Tongue (tissue), 2 donors: Measurements from ENCODE around the gene ABCB11. TPM values are rescaled to one million over a fixed set of nuclear protein-coding genes. Genes with fewer than 3 reads are reported as not detected.
A peak's percentile ranks its signal among the peaks of the same experiment; 100 is the strongest.
"Not testable (repeated sequence)": the region's sequence is repeated elsewhere in the genome, so short reads cannot be mapped to it uniquely, and the experiment has no call there.

Experiments
- DNase-seq: peaks from one replicate; pipeline ENCODE4 v3.0.0-alpha.2; 2015
- total RNA-seq: library from RNA; depleted of rRNA; stranded (reverse); fragments of >200 nt; gene quantifications from one replicate; pipeline ENCODE4 v1.2.3, GENCODE V29; 2014

The ABCB11 gene
- total RNA-seq, 1 donor from 2014 or later = not detected

- no peak for DNase-seq
Measured at GRCh38 chr2:168971261-168971660, 59.9 kb downstream of the ABCB11 start.

- DNase-seq = no peak
Measured at GRCh38 chr2:168970711-168971233, 60.4 kb downstream of the ABCB11 start.

DNA sequence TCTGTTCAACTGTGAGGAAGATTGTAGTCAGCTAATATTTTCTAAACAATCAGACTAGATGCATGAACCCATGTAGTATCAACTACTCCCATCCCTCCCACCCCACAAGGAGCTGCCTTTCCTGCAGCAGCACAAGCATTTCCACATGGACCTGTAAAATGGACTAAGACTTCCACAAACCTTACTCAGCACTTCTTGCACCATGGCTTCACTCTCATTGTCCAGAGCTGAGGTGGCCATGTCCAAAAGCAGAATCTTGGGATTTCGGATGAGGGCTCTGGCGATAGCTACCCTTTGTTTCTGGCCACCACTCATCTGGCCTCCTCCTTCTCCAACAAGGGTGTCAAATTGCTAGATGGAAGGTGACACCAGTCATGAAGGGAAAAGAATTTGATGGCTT, 61.3 kb downstream of the ABCB11 start:
- DNase-seq = no peak

- DNase-seq = no peak
Measured at GRCh38 chr2:168968342-168968741, 62.8 kb downstream of the ABCB11 start.

DNA sequence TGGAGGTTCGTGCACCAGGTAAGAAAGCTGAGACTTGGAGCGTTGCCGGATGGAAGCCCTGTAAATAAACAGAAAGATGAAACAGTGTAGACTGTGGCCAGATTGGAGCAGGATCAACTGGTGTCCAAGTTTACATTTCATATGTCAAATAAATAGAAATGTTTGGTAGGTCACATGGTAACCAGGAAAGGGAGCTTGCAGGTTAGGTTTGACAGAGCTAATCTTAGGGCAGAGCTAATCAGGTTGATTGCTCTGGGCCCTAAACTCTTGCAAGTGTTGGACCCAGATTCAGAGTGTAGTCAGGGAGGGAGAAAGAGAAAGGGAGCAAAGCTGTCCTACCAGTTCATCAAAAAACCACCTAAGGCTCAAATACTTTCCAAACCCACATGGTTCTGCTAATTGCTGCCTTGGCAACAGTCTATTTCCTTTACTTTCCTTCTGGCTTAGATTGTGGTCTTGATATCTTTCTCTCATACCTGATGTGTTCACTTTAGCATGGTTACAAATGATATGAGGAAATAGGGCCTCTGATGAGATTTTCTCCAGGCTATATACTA, 66.8 kb downstream of the ABCB11 start:
- no peak for DNase-seq

- DNase-seq = no peak
Measured at GRCh38 chr2:168962636-168963035, 68.5 kb downstream of the ABCB11 start.

- peak; percentile 76 for DNase-seq
Measured at GRCh38 chr2:168961450-168962229, 69.5 kb downstream of the ABCB11 start.

DNA sequence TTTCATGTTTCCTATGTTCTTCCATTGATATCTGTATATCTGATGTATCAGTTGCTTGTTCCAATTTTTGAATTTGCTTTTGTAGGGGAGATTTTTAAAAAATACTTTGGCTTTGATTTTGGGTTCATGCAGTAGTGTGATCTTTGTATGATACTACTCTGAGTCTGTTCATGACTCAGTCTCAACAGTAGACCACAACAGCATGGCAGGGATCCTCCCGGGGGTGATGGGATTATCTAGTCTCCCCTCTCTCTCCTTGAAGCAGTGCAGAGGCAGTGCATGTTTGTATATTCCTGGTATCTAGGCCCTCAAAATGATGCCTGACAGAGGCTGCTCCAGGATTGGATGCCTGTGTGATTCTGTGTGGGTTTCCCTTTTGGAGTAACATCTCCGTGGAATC, 74.7 kb downstream of the ABCB11 start:
- no peak for DNase-seq

GRCh38 chr2:168955321-168955720, 75.8 kb downstream of the ABCB11 start:
- DNase-seq = no peak

GRCh38 chr2:168954256-168954655, 76.9 kb downstream of the ABCB11 start:
- DNase-seq = no peak

- no peak for DNase-seq
Measured at GRCh38 chr2:168952424-168952823, 78.7 kb downstream of the ABCB11 start.

DNA sequence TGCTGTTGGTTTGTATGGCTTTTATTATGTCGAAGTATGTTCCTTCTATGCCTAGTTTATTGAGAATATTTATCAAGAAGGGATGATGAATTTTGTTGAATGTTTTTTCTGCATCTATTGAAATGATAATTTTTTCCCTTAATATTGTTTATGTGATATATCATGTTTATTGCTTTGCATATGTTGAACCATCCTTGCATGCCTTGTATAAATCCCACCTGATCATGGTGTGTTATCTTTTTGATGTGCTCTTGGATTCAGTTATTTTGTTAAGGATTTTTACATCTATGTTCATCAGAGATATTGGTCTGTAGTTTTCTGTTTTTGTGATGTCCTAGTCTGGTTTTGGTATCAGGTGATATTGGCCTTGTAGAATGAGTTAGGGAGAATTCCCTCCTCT, 79.3 kb downstream of the ABCB11 start:
- no peak for DNase-seq

DNA sequence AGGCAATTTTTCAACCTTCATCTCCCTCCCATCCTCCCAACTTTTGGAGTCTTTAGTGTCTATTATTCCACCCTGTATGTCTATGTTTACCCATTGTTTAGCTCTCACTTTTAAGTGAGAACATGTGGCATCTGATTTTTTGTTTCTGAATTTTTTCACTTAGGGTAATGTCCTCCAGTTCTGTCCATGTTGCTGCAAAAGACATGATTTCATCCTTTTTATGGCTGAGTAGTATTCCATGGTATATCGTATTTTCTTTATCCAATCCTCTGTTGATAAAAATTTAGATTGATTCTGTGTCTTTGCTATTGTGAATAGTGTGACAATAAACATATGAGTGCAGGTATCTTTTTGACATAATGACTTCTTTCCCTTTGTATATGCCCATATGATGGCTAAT, 81.8 kb downstream of the ABCB11 start:
- no peak for DNase-seq

GRCh38 chr2:168948621-168949212, 82.4 kb downstream of the ABCB11 start:
- peak; percentile 5 for DNase-seq

DNA sequence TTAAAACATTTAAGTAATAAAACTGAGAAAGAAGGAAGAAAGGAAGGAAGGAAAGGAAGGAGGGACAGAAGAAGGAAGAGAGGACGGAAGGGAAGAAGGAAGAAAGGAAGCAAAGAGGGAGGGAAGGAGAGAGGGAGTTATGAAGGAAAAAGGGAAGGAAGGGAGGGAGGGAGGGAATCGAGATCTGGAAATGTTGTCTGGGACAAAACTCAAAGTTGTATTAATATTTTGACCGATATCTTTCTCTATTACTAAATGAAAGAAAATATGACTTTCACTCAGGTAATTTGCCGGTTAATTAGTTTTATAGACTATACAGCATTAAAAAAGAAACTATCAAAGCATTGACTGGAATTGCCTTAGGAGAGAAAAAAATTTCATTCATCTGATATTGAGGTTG, 85.6 kb downstream of the ABCB11 start:
- no peak for DNase-seq

DNA sequence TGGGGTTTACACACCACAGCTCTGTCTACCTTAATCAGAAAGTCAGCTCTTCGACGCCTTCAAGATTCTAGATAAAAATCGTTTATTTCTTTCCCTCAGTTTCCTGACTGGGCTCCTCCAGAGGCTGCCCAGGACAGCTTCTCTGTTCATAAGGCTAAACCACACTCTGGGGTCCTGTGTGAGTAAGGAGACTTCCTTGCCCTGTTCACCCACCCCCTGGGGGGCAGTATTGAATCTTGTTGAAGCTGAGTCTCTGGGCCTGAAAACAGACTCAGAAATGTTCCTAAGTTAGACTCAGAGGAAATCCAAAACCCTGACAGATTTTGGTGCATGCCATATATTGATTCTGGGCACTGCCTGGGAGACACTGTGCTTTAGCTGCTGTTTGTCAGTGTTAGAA, 87.1 kb downstream of the ABCB11 start:
- DNase-seq = no peak

DNA sequence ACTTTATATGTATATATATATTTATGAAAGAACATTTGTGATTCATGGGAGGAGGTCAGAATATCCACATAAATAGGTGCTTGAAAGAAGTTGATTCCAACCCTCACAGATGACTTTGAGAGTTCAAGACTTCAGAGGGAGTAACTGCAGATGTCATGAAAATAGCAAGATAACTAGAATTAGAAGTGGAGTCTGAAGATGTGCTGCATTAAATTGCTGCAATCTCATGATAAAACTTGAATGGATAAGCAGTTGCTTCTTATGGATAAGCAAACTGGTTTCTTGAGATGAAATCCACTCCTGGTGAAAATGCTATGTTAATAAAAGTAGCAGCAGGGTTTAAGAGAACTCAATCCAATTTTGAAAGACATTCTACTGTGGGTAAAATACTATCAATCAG, 89.8 kb downstream of the ABCB11 start:
- DNase-seq = no peak

DNA sequence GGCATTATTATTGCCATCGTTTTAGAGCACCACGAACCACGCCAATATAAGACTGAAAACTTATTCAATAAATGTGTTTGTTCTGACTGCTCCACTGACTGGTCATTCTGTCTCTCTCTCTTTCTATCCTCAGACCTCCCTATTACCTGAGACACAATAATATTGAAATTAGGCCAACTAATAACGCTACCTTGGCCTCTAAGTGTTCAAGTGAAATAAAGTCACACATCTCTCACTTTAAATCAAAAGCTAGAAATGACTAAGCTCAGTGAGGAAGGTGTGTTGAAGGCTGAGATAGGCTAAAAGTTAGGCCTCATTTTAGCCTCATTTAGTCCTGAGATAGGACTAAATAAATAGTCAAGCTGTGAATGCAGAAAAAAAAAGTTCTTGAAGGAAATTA, 91.2 kb downstream of the ABCB11 start:
- no peak for DNase-seq

GRCh38 chr2:168939061-168939460, 92.1 kb downstream of the ABCB11 start:
- DNase-seq = no peak

GRCh38 chr2:168935810-168936581, 95.1 kb downstream of the ABCB11 start:
- no peak for DNase-seq

GRCh38 chr2:168934826-168935225, 96.3 kb downstream of the ABCB11 start:
- DNase-seq = no peak

GRCh38 chr2:168932174-168932573, 99.0 kb downstream of the ABCB11 start:
- not testable (repeated sequence) for DNase-seq

DNA sequence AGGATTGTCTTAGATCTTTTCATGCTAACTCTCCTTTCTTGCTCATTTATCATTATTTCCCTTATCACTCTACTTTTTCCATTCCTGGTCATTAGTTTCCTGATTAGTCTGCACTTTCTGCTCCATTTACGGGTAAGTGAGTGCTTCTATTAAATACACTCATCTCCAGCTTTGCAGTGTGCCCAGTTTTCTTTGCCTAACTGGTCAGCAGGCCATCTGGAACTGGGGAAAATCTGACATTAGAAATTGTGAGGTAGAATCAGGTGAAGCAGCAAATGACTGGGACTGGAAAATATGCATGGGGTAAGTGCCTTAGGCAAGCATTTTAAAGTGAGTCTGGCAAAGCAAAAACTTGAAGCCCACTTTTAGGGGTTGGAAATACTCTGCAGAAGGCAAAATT, 100.9 kb downstream of the ABCB11 start:
- DNase-seq = no peak
